NCI-H774 (cell line): ENCODE measurements around the gene TNF.

Experiments used
- DNase-seq: peaks from one replicate; lab custom pipeline; 2025; lab: John Stamatoyannopoulos, UW

TNF gene

DNA sequence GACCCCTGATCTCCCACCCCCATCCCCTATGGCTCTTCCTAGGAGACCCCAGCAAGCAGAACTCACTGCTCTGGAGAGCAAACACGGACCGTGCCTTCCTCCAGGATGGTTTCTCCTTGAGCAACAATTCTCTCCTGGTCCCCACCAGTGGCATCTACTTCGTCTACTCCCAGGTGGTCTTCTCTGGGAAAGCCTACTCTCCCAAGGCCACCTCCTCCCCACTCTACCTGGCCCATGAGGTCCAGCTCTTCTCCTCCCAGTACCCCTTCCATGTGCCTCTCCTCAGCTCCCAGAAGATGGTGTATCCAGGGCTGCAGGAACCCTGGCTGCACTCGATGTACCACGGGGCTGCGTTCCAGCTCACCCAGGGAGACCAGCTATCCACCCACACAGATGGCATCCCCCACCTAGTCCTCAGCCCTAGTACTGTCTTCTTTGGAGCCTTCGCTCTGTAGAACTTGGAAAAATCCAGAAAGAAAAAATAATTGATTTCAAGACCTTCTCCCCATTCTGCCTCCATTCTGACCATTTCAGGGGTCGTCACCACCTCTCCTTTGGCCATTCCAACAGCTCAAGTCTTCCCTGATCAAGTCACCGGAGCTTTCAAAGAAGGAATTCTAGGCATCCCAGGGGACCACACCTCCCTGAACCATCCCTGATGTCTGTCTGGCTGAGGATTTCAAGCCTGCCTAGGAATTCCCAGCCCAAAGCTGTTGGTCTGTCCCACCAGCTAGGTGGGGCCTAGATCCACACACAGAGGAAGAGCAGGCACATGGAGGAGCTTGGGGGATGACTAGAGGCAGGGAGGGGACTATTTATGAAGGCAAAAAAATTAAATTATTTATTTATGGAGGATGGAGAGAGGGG is 1.9 kb upstream of the TNF start:
- no peak for DNase-seq

DNA sequence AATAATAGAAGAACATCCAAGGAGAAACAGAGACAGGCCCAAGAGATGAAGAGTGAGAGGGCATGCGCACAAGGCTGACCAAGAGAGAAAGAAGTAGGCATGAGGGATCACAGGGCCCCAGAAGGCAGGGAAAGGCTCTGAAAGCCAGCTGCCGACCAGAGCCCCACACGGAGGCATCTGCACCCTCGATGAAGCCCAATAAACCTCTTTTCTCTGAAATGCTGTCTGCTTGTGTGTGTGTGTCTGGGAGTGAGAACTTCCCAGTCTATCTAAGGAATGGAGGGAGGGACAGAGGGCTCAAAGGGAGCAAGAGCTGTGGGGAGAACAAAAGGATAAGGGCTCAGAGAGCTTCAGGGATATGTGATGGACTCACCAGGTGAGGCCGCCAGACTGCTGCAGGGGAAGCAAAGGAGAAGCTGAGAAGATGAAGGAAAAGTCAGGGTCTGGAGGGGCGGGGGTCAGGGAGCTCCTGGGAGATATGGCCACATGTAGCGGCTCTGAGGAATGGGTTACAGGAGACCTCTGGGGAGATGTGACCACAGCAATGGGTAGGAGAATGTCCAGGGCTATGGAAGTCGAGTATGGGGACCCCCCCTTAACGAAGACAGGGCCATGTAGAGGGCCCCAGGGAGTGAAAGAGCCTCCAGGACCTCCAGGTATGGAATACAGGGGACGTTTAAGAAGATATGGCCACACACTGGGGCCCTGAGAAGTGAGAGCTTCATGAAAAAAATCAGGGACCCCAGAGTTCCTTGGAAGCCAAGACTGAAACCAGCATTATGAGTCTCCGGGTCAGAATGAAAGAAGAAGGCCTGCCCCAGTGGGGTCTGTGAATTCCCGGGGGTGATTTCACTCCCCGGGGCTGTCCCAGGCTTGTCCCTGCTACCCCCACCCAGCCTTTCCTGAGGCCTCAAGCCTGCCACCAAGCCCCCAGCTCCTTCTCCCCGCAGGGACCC is 981 bp upstream of the TNF start:
- no peak for DNase-seq

DNA sequence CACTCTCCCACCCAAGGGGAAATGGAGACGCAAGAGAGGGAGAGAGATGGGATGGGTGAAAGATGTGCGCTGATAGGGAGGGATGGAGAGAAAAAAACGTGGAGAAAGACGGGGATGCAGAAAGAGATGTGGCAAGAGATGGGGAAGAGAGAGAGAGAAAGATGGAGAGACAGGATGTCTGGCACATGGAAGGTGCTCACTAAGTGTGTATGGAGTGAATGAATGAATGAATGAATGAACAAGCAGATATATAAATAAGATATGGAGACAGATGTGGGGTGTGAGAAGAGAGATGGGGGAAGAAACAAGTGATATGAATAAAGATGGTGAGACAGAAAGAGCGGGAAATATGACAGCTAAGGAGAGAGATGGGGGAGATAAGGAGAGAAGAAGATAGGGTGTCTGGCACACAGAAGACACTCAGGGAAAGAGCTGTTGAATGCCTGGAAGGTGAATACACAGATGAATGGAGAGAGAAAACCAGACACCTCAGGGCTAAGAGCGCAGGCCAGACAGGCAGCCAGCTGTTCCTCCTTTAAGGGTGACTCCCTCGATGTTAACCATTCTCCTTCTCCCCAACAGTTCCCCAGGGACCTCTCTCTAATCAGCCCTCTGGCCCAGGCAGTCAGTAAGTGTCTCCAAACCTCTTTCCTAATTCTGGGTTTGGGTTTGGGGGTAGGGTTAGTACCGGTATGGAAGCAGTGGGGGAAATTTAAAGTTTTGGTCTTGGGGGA is 754 bp downstream of the TNF start:
- DNase-seq = no peak

DNA sequence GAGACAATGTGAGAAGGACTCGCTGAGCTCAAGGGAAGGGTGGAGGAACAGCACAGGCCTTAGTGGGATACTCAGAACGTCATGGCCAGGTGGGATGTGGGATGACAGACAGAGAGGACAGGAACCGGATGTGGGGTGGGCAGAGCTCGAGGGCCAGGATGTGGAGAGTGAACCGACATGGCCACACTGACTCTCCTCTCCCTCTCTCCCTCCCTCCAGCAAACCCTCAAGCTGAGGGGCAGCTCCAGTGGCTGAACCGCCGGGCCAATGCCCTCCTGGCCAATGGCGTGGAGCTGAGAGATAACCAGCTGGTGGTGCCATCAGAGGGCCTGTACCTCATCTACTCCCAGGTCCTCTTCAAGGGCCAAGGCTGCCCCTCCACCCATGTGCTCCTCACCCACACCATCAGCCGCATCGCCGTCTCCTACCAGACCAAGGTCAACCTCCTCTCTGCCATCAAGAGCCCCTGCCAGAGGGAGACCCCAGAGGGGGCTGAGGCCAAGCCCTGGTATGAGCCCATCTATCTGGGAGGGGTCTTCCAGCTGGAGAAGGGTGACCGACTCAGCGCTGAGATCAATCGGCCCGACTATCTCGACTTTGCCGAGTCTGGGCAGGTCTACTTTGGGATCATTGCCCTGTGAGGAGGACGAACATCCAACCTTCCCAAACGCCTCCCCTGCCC is 1.7 kb downstream of the TNF start:
- DNase-seq = no peak

DNA sequence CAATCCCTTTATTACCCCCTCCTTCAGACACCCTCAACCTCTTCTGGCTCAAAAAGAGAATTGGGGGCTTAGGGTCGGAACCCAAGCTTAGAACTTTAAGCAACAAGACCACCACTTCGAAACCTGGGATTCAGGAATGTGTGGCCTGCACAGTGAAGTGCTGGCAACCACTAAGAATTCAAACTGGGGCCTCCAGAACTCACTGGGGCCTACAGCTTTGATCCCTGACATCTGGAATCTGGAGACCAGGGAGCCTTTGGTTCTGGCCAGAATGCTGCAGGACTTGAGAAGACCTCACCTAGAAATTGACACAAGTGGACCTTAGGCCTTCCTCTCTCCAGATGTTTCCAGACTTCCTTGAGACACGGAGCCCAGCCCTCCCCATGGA is 2.2 kb downstream of the TNF start:
- DNase-seq = no peak

DNA sequence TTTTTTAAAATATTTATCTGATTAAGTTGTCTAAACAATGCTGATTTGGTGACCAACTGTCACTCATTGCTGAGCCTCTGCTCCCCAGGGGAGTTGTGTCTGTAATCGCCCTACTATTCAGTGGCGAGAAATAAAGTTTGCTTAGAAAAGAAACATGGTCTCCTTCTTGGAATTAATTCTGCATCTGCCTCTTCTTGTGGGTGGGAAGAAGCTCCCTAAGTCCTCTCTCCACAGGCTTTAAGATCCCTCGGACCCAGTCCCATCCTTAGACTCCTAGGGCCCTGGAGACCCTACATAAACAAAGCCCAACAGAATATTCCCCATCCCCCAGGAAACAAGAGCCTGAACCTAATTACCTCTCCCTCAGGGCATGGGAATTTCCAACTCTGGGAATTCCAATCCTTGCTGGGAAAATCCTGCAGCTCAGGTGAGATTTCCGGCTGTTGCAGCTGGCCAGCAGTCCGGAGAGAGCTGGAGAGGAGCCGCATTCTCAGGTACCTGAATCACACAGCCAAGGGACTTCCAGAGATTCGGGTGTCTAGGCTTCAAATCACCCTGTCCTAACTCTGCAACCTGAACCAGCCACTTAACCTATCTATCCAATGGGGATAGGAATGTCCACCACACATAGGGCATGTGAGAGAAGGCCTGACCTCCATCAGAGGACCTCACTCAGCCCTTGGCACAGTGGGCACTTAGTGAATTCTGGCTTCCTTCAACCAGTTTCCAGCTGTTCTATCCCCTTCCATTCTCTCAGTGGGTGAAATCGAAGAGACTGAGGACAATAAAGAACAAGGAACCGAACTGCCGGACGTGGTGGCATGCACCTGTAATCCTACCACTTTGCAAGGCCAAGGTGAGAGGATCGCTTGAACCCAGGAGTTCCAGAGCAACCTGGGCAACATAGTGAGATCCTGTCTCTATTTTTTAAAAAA is 3.1 kb downstream of the TNF start:
- no peak for DNase-seq

DNA sequence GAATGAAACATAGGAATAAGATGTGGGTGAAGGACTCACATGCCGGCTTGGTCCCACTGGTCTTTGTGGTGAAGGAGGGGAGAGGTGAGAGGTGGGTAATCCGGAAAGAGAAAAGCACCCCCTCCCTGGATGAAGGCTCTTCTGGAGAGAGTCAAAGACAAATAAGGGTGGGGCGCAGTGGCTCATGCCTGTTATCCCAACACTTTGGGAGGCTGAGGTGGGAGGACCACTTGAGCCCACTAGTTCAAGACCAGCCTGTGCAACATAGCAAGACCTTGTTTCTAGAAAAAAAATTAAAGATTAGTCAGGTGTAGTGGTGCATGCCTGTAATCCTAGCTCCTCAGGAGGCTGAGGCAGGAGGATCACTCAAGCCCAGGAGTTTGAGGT is 3.7 kb downstream of the TNF start:
- no peak for DNase-seq

DNA sequence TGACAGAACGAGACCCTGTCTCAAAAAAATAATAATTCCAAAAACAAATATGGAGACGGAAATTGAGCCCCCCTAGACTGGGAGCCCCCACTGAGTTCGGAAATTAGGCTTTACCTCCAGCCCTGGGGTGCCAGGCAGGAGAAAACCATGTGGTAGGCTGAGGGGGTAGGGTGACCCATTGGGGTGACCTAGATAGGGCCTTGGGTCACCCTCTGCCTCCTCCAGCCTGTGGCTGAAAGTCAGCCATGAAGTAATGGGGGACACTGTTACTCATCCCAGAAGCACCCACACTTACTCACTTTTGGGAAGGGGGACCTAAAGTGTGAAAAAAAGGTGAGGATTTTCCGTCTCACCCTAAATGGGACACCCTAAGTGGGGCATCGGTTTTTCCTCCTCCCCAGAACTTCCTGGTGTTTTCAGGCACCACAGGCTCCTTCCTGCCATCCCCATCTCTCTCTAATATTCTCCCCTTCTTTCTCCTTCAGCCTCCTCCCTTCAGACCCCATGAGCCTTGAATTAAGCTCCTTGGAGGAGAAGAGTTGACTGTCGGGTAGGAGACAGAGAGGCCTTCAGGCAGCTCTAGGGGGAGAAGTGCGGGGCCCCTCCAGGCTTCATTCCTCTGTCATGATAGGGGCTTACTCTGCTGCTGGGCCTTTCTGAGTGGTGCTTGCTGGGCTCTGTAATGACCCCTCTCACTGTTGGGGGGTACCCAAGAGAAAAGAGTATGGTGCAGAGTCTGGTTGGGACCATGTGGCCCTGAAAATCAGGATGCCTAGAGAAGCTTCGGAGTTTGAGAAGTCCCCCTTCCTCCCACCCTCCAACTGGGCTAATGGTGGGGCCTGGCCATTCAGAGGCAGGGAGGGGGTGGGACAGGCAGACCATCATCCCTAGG is 4.4 kb downstream of the TNF start:
- no peak for DNase-seq

DNA sequence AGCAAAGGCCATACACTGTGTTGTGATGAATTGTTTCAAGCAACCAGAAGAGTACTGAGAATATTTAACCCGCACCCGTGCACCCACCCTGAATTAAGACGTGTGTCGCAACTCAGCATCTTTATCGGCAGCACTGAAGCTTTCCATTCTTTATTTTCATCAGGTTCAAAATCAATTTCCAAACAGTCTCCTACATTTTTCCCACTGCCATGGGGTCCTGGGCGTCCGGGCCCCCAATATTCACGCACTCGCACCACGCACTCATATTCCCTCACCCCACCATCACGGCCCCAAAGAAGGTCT is 5.0 kb downstream of the TNF start:
- no peak for DNase-seq

DNA sequence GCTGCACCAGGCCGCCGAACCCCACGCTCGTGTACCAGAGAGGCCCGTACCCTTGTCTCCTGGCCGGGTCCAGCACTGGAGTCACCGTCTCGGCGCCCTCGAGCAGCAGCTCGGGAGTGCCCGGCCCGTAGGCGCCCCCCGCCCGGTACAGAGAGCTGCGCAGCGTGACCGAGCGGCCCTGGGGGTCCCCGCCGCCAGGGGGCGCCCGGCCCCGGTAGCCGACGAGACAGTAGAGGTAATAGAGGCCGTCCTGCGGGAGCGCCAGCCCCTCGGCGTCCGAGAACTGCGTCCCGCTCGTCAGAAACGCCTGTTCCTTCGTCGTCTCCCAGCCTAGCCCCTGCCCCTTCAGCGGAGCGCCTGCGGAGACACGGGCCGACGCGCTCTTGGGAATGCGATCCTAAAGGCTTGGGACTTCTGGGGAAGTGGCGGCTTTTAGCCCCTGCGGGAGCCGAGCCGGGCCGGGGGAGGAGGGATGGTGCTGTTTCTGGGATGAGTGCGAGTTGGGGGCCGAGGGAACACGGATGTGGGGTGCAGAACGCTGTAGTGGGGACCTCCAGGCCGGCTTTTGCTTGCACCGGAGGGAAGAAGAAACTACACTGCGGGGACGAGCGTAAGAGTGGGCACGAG is 5.6 kb downstream of the TNF start:
- DNase-seq = peak; percentile 49

DNA sequence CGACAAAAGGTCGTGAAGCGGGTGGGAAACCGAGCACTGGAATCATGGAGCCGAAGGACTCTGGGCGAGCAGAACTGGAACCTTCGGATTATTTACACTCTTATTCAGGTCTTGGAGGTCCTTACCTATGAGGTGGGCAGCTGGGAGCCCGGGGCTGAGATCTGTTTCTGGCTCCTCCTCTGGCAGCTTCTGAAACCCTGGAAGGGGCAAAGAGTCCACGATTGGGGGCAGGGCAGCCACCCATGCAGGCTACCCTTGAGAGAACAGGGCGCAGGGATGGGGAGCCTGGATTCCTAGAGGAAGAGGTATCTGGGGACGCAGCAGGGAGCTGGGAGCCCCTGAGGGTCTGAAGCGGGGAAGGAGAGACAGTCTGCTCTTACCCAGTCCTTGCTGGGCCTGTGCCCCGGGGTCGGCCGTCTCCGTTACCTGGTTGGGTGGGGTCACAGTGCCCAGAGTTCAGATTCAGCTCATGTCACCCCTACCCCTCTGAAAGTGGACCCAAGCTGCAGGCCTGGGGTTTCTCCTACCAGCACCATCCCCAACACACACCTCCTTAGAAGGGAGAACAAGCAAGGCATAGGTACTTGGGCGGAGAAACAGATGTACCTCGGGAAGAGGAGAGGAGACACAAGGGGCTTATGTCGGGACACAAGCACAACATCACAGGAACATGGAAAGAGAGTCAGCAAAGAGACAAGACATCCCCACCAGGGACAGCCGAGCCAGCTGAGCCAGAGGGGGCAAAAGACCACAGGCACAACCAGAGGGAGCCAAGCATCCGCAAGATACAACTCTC is 6.3 kb downstream of the TNF start:
- no peak for DNase-seq

DNA sequence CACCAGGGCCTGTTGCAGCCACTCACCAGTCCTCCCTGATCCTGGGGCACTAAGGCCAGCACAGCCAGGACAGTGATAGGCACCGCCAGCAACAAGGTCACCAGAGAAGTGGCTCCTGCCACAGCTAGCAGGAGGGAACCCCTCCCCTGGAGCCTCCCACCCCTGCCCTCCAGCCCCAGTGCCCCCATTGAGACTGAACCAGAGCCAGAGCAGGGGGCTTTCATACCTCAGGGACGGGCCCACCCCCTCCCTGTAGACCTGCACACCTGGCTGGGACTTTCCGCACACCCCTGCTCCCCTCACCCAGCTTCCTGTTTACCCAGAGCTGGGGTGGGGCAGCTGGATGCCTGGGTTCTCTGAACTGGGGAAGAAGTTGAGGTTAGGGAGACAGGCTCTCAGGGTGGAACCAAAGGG is 6.9 kb downstream of the TNF start, which contains the start of gene LTB:
Gene LTB, minus strand, starts transcription at position 195 of the 414 bp plus-strand sequence. Its CDS starts 7 bp downstream, at position 188.
- no peak for DNase-seq

DNA sequence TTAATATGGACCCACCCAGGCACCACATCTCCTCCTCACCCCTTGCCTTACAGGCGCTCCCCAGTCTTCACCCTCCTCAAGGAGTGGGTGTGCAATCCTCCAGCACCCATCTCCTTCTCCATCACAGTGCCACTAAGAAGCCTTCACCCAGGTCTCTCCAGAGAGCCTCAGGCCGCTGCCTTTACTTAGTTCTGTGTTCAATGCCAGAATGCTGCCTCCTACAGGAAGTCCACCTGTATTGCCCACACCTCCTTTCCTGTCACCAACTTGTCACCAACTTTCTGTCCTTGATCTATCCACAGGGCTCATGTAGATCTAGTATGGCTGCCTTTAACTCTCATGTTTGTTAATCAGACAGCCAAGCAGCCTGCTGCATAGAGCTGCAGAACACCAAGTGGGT is 10.1 kb downstream of the TNF start:
- no peak for DNase-seq

DNA sequence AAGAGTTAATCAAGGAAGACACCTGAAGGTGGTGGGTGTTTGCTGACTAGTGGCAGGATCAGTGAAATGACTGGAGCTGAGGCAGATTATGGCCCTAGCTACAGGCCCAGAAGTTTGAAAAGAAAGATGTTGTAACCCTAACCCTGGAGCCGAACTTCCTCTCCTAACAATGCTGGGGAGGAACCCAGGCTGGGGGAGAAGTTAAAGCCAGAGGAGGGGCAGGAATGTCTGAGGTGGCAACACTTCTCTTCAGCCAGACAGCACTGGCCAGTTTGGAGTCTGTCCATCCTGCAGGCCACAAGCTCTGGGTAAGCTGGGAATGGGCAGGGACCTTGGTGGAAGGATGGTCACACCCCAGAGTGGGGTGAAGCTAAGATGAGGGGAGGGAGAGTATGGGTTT is 10.6 kb downstream of the TNF start, which contains the start of gene LST1:
Gene LST1, plus strand, starts transcription at position 270 of the 400 bp plus-strand sequence. CDS start 1,023 bp downstream, outside the sequence.
- DNase-seq = no peak

DNA sequence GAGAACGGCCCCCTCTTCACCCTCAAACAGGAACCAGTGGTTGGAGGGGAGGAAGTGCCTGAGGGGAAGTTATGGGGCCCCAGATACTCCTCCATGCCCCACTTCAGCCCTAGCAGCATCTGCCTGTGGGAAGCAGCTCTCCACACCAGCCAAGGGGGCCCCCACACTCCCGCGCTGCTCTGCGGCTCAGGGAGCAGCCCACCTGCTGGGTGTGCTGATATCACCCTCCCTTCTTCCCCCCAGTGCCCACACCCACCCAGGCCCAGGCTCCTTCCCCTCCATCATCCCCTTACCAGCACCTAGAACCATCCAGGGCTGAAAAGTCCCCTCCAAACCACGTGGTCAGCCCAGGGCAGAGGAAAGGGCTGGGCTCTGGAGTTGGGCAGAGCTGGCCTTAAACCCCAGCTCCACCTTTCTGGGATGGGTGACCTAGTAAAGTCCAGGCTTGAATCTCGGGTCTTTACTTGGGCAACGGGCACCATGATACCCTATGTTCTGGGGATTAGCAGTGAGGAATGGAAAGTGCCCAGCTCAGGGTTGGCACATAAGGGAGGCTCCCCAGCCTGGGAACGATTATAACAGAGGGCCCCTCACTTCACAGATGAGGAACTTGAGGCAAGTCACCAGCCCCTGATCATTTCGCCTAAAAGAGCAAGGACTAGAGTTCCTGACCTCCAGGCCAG is 11.4 kb downstream of the TNF start:
- no peak for DNase-seq

DNA sequence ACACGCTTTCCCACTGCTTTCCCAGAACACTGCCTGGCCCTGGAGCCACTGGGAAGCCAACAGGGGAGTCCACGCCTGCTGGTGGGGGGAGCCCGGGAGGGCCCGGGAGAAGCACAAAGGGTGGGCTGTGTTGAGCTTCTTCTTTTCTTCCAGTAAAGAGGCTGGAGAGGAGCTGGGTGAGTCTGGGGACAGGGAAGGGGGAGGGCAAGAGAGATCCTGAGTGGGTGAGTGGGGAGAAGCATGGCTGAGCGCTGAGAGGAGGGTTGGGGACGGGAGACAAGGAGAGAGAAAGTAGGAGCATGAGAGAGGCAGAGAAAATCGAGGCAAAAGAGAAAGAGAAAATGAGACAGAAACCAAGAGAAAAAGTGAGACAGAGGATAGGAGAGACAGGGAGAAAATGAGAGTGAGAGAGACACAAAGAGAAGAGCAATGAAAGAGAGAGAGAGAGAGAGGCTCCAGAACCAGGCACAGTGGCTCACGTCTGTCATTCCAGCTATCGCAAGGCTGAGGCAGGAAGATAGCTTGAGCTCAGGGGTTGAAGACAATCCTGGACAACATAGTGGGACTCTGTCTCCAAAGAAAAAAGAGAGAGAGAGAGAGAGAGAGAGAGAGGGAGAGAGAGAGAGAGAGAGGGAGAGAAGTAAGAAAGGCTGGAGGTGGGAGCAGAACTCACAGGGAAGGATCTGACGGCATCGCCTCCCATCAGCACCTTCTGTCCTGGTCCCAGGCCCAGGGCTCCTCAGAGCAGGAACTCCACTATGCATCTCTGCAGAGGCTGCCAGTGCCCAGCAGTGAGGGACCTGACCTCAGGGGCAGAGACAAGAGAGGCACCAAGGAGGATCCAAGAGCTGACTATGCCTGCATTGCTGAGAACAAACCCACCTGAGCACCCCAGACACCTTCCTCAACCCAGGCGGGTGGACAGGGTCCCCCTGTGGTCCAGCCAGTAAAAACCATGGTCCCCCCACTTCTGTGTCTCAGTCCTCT is 12.7 kb downstream of the TNF start:
- no peak for DNase-seq
